DOHH2 (cell line): ENCODE measurements around the gene MRGPRD.

ENCODE experiments used
- H3F3A ChIP-seq: fragments of 200-600 bp; sonication (generic), shearing (Covaris generic); 2 replicates; pipeline ENCODE4 v1.6.0; 2016; ENCODE audit warnings: antibody characterized with exemption, mild to moderate bottlenecking; ENCODE audit not compliant: control insufficient read depth, insufficient read depth
- H3K27ac ChIP-seq: fragments of 200-600 bp; sonication (generic); 2 replicates; pipeline ENCODE4 v1.5.1; 2014; ENCODE audit warnings: low read depth, mild to moderate bottlenecking, low read length, moderate library complexity
- H3K27me3 ChIP-seq: fragments of 200-600 bp; sonication (generic); 2 replicates; pipeline ENCODE4 v1.6.1; 2014; ENCODE audit warnings: mild to moderate bottlenecking, low read length, mixed read lengths; ENCODE audit not compliant: control insufficient read depth
- H3K36me3 ChIP-seq: fragments of 200-600 bp; sonication (generic); 2 replicates; pipeline ENCODE4 v1.6.1; 2014; ENCODE audit warnings: mild to moderate bottlenecking, low read length, moderate library complexity, mixed read lengths; ENCODE audit not compliant: control insufficient read depth
- H3K4me1 ChIP-seq: fragments of 200-600 bp; sonication (generic); 2 replicates; pipeline ENCODE4 v1.6.1; 2014; ENCODE audit warnings: mild to moderate bottlenecking, low read length, mixed read lengths; ENCODE audit not compliant: control insufficient read depth
- H3K4me2 ChIP-seq: fragments of 200-600 bp; sonication (generic); 2 replicates; pipeline ENCODE4 v1.6.0; 2014; ENCODE audit warnings: mild to moderate bottlenecking, low read length, moderate library complexity
- H3K4me3 ChIP-seq: fragments of 200-600 bp; sonication (generic); 2 replicates; pipeline ENCODE4 v1.5.1; 2014; ENCODE audit warnings: mild to moderate bottlenecking, low read length, mixed read lengths
- H3K79me2 ChIP-seq: fragments of 200-600 bp; sonication (generic); 2 replicates; pipeline ENCODE4 v1.6.1; 2014; ENCODE audit warnings: mild to moderate bottlenecking, low read length, mixed read lengths; ENCODE audit not compliant: control insufficient read depth
- H3K9me2 ChIP-seq: fragments of 200-600 bp; sonication (generic); replicated peaks from 2 replicates; pipeline ENCODE4 v1.6.1; 2014; ENCODE audit warnings: mild to moderate bottlenecking, low read length, mixed read lengths; ENCODE audit not compliant: control insufficient read depth
- H3K9me3 ChIP-seq: fragments of 200-600 bp; sonication (generic); 2 replicates; pipeline ENCODE4 v1.6.1; 2014; ENCODE audit warnings: antibody characterized with exemption, low read length, mixed read lengths; ENCODE audit not compliant: control insufficient read depth, insufficient read depth
- H4K20me1 ChIP-seq: fragments of 200-600 bp; sonication (generic); 2 replicates; pipeline ENCODE4 v1.6.0; 2014; ENCODE audit warnings: low read depth, mild to moderate bottlenecking, antibody characterized with exemption, low read length, moderate library complexity; ENCODE audit not compliant: control insufficient read depth, insufficient read depth
- CTCF ChIP-seq: fragments of 200-600 bp; sonication (generic); IDR thresholded peaks from one replicate; pipeline ENCODE4 v1.5.1; 2014; ENCODE audit warnings: antibody characterized with exemption, mild to moderate bottlenecking, low read depth, low read length; ENCODE audit not compliant: poor library complexity, severe bottlenecking
- EZH2phosphoT487 ChIP-seq: fragments of 200-600 bp; sonication (generic); IDR thresholded peaks from 2 replicates; pipeline ENCODE4 v1.6.1; 2017; ENCODE audit warnings: borderline replicate concordance, mild to moderate bottlenecking, antibody characterized with exemption, low read length, moderate library complexity, mixed read lengths

Gene MRGPRD

GRCh38 chr11:68968306-68969250, 12.2 kb downstream of the MRGPRD start:
- Histone ChIP-seq H3K36me3 (no peaks in the 10 kb centered on the region), H4K20me1 (no peaks in the 10 kb centered on the region), H3K9me3 (peaks cover 3% of the 10 kb centered on the region; the same call in 1 of the 2 replicates), H3K4me2 (no peak overlapping the region), H3K4me1 (no peaks in the 10 kb centered on the region), H3F3A (no peaks in the 10 kb centered on the region), H3K79me2 (no peaks in the 10 kb centered on the region), H3K9me2 (no peaks in the 10 kb centered on the region), H3K27me3 (0 out of 2 replicates have a peak, but pooled peaks cover 2% of the 10 kb centered on the region), H3K4me3 (no peak overlapping the region), H3K27ac (no peak overlapping the region)
- TF ChIP-seq EZH2phosphoT487 (no peak), CTCF (no peak)

- Histone ChIP-seq H3K4me1 (no peaks in the 10 kb centered on the region), H3K27me3 (0 out of 2 replicates have a peak, but pooled peaks cover 2% of the 10 kb centered on the region)
- TF ChIP-seq CTCF (no peak), EZH2phosphoT487 (no peak)
Observed at GRCh38 chr11:68966894-68967780, 13.6 kb downstream of the MRGPRD start.

GRCh38 chr11:68965901-68966853, 14.6 kb downstream of the MRGPRD start:
- Histone ChIP-seq H3K9me2 (no peaks in the 10 kb centered on the region), H3F3A (no peaks in the 10 kb centered on the region), H3K4me3 (no peak overlapping the region), H4K20me1 (no peaks in the 10 kb centered on the region), H3K36me3 (no peaks in the 10 kb centered on the region), H3K27me3 (0 out of 2 replicates have a peak, but pooled peaks cover 2% of the 10 kb centered on the region), H3K79me2 (no peaks in the 10 kb centered on the region), H3K4me2 (no peak overlapping the region), H3K27ac (no peak overlapping the region), H3K9me3 (peaks cover 3% of the 10 kb centered on the region; the same call in 1 of the 2 replicates), H3K4me1 (no peaks in the 10 kb centered on the region)
- no peak for TF ChIP-seq CTCF
- TF ChIP-seq EZH2phosphoT487: no peak

More at GRCh38 chr11:68966894-68967780, 13.6 kb downstream of the MRGPRD start:
- no peaks in the 10 kb centered on the region for H3F3A ChIP-seq
- H3K27ac ChIP-seq: no peak overlapping the region
- H3K4me3 ChIP-seq: no peak overlapping the region
- no peaks in the 10 kb centered on the region for H3K9me2 ChIP-seq
- H3K79me2 ChIP-seq: no peaks in the 10 kb centered on the region
- no peaks in the 10 kb centered on the region for H3K36me3 ChIP-seq
- H3K9me3 ChIP-seq: peaks cover 3% of the 10 kb centered on the region; the same call in 1 of the 2 replicates
- H4K20me1 ChIP-seq: no peaks in the 10 kb centered on the region
- H3K4me2 ChIP-seq: no peak overlapping the region
